Gastroesophageal sphincter (tissue), 4 donors: Measurements from ENCODE around the gene ARHGAP6. TPM values are rescaled to one million over a fixed set of nuclear protein-coding genes. Genes with fewer than 3 reads are reported as not detected.

Experiments used
- ATAC-seq: fragments of 150-250 bp; one replicate; pipeline ENCODE4 v1.9.1; 2016; ENCODE audit warnings: mild to moderate bottlenecking, moderate library complexity
- H3K27ac ChIP-seq, 4 donors: fragments of 200-600 bp; sonication (generic) in 3 of 4; 1 replicate in 3 of 4; 2 replicates in 1 of 4; pipeline ENCODE4 v1.5.1; 2016 to 2019
- H3K27me3 ChIP-seq: fragments of 200-600 bp; sonication (generic); one replicate; pipeline ENCODE4 v1.5.1; 2019
- H3K36me3 ChIP-seq, 2 donors: fragments of 200-600 bp; sonication (generic); one replicate each; pipeline ENCODE4 v1.5.1; 2019; ENCODE audit warnings: control low read depth in 1 of 2
- H3K4me1 ChIP-seq, 3 donors: fragments of 200-600 bp; sonication (generic); 1 replicate in 2 of 3; 2 replicates in 1 of 3; pipeline ENCODE4 v1.5.1; 2016 to 2019; ENCODE audit warnings: control low read depth in 2 of 3
- H3K4me3 ChIP-seq, 2 donors: fragments of 200-600 bp; sonication (generic); one replicate each; pipeline ENCODE4 v1.5.1; 2019; ENCODE audit warnings: mild to moderate bottlenecking in 1 of 2, moderate library complexity in 1 of 2
- H3K9me3 ChIP-seq, 3 donors: fragments of 200-600 bp; sonication (generic); one replicate each; pipeline ENCODE4 v1.5.1; 2017 to 2019; ENCODE audit warnings: control low read depth in 2 of 3
- EP300 ChIP-seq: sonication (generic); formaldehyde crosslinking; IDR thresholded peaks from one replicate; pipeline ENCODE4 v1.6.1; 2017; ENCODE audit warnings: antibody characterized with exemption, mild to moderate bottlenecking
- POLR2A ChIP-seq, 2 donors: fragments of 450-650 bp; IDR thresholded peaks; one replicate each; pipeline ENCODE4 v1.6.1; 2017; ENCODE audit warnings: antibody characterized with exemption in 2 of 2, mild to moderate bottlenecking in 2 of 2, moderate library complexity in 1 of 2
- POLR2AphosphoS5 ChIP-seq: sonication (generic); formaldehyde crosslinking; IDR thresholded peaks from one replicate; pipeline ENCODE4 v1.6.1; 2017; ENCODE audit warnings: antibody characterized with exemption
- WGBS, 2 donors: methylation state at CpG; one replicate each; pipeline ENCODE4 v1.1.5; 2018; ENCODE audit warnings: low coverage in 1 of 2; 5-methylcytosine and 5-hydroxymethylcytosine counted together
- total RNA-seq, 4 donors: library from RNA; depleted of rRNA; stranded (reverse); fragments of >200 nt; gene quantifications; one replicate each; pipeline ENCODE4 v1.1.0, GENCODE V29; 2016
- TF ChIP-seq, protein P1 (sequence below), 4 experiments: fragments of 200-600 bp in 2 of 4; fragments of 450-650 bp in 2 of 4; sonication (generic) in 1 of 4; IDR thresholded peaks; one replicate each; pipeline ENCODE4 v1.5.1; 2017 to 2019; ENCODE audit warnings: antibody characterized with exemption in 4 of 4, mild to moderate bottlenecking in 2 of 4, moderate library complexity in 2 of 4

Gene ARHGAP6
- total RNA-seq, 4 donors from 2014 or later, result 25.2 to 35.1 (median 31.8) TPM

DNA sequence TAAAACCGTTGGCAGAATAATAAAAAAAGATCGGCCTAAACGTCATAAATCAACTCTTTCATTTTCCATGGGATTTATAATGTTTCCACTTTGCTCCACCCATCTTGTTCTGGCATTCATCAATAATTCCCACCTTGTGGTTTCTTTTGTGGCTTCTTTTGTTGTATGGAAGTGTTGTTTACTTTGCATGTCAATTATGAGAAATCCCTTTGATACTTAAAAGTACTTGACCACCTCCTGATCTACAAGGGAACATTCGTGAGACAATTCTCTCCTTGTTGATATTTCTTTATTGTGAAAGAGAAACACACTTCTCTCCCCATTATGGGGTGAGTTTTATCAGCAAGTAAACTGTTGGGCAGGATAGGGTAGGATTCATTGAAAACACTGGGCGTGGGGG is 369.7 kb downstream of the ARHGAP6 start:
- H3K27ac ChIP-seq, result no peak overlapping the region
- ATAC-seq, result no peak
- TF ChIP-seq, protein P1, sequence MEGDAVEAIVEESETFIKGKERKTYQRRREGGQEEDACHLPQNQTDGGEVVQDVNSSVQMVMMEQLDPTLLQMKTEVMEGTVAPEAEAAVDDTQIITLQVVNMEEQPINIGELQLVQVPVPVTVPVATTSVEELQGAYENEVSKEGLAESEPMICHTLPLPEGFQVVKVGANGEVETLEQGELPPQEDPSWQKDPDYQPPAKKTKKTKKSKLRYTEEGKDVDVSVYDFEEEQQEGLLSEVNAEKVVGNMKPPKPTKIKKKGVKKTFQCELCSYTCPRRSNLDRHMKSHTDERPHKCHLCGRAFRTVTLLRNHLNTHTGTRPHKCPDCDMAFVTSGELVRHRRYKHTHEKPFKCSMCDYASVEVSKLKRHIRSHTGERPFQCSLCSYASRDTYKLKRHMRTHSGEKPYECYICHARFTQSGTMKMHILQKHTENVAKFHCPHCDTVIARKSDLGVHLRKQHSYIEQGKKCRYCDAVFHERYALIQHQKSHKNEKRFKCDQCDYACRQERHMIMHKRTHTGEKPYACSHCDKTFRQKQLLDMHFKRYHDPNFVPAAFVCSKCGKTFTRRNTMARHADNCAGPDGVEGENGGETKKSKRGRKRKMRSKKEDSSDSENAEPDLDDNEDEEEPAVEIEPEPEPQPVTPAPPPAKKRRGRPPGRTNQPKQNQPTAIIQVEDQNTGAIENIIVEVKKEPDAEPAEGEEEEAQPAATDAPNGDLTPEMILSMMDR (IDR thresholded peaks at IDR 0.05), result no peak
- TF ChIP-seq POLR2A (IDR thresholded peaks at IDR 0.05), result no peak
- TF ChIP-seq POLR2AphosphoS5, result no peak
- no peak for TF ChIP-seq EP300

GRCh38 chrX:11293113-11293512 is 372.6 kb downstream of the ARHGAP6 start, which contains the start of gene AMELX:
Gene AMELX (plus strand): TSS chrX:11293413. CDS start chrX:11294789, 1,376 bp downstream.
- ATAC-seq, result no peak
- WGBS, 2 donors, result 83 to 92% methylated on average over 1 to 2 of the region's 2 CpGs

More for the DNA sequence above, 369.7 kb downstream of the ARHGAP6 start:
- no peaks in the 10 kb centered on the region for H3K27me3 ChIP-seq
- no peaks in the 10 kb centered on the region for H3K9me3 ChIP-seq
- H3K4me3 ChIP-seq, result no peak overlapping the region
- WGBS, 2 donors, result 66 to 67% methylated on average over 4 to 5 of the region's 5 CpGs
- H3K4me1 ChIP-seq, result peaks cover 0 to 5% (median 0%) of the 10 kb centered on the region in 3 donors
- H3K36me3 ChIP-seq, result no peaks in the 10 kb centered on the region

DNA sequence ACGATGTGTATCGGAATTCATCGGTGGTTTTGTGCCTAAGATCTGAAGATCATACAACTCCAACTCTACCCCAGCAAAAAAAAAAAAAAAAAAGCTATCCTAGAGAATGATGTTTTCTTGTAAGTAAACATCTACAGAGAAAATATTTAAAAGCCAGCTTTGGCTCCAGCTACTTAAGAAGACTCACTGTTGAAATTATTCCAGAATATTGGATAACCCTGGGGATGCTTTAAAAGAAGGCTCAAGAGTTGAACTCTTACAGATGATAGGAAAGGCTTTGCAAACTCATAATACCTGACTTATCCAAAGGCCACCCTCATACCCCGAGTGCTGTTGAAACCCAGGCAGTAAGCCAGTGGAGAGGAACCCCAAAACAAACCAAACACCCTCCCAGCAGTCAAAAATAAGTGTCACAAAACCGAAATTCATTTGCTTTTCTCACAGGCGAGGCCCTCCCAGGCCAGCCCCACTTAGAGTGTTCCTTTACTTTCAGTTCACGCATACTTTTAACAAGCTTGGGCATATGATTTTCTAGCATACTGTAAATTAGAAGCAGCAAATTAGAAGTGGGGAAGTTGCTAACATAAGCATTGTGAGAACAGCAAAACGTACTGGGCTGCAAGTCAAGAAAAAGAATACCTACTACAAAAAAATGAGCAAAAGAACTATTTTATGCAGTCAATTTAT is 375.2 kb downstream of the ARHGAP6 start:
- TF ChIP-seq POLR2A (IDR thresholded peaks at IDR 0.05), result no peak
- TF ChIP-seq EP300, result no peak
- TF ChIP-seq, protein P1 (IDR thresholded peaks at IDR 0.05), result no peak
- no peak for TF ChIP-seq POLR2AphosphoS5
- Histone ChIP-seq H3K4me1 (no peaks in the 10 kb centered on the region), H3K9me3 (no peaks in the 10 kb centered on the region), H3K4me3 (no peak overlapping the region), H3K27me3 (no peaks in the 10 kb centered on the region), H3K36me3 (no peaks in the 10 kb centered on the region), H3K27ac (no peak overlapping the region)
- ATAC-seq, result no peak
- 79 to 93% methylated on average over 3 of the region's 8 CpGs for whole genome bisulfite sequencing, 2 donors

More at GRCh38 chrX:11293113-11293512, 372.6 kb downstream of the ARHGAP6 start, which contains the start of gene AMELX:
- H3K36me3 ChIP-seq, result no peaks in the 10 kb centered on the region
- H3K9me3 ChIP-seq, result no peaks in the 10 kb centered on the region
- H3K27ac ChIP-seq, result no peak within 1 kb of the TSS
- H3K27me3 ChIP-seq, result no peaks in the 10 kb centered on the region
- no peaks in the 10 kb centered on the region for H3K4me1 ChIP-seq
- no peak within 1 kb of the TSS for H3K4me3 ChIP-seq
- TF ChIP-seq POLR2A (IDR thresholded peaks at IDR 0.05), result no peak
- TF ChIP-seq, protein P1 (IDR thresholded peaks at IDR 0.05), result no peak
- no peak for TF ChIP-seq POLR2AphosphoS5
- no peak for TF ChIP-seq EP300

GRCh38 chrX:11287505-11287904 is 378.2 kb downstream of the ARHGAP6 start:
- no peak for ATAC-seq
- WGBS, 2 donors, result 50% methylated on average over 1 of the region's 1 CpG; no CpG with 5 or more reads in 1 of the 2 donors
- no peak overlapping the region for H3K4me3 ChIP-seq
- H3K27me3 ChIP-seq, result no peaks in the 10 kb centered on the region
- H3K4me1 ChIP-seq, result no peaks in the 10 kb centered on the region
- no peaks in the 10 kb centered on the region for H3K36me3 ChIP-seq
- no peak for TF ChIP-seq EP300
- no peak for TF ChIP-seq POLR2AphosphoS5
- TF ChIP-seq, protein P1 (IDR thresholded peaks at IDR 0.05), result no peak
- TF ChIP-seq POLR2A (IDR thresholded peaks at IDR 0.05), result no peak
- H3K27ac ChIP-seq, result no peak overlapping the region
- no peaks in the 10 kb centered on the region for H3K9me3 ChIP-seq

DNA sequence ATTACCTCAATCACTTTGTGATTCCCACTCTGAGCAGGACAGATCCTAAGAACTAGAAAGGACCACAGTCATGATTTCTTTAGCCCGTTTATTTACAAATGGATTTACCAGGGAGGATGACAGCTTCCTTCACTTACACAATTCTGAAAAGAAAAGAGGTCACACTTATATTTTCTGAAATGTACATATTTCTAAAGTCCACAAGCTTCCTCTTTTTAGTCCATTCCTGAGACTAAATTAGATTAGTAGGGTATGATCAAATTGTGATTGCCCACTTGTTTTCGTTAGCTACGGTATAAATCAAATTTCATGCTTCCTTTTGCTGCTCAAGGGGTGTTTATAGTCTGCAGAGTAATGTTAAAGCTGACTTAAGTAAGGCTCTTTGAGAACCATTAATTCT is 380.1 kb downstream of the ARHGAP6 start:
- no peak for ATAC-seq
- WGBS, 2 donors, result 72 to 83% methylated on average over 3 of the region's 3 CpGs

More for the DNA sequence above, 380.1 kb downstream of the ARHGAP6 start:
- TF ChIP-seq POLR2A (IDR thresholded peaks at IDR 0.05) (no peak), EP300 (no peak), POLR2AphosphoS5 (no peak)
- TF ChIP-seq, protein P1 (IDR thresholded peaks at IDR 0.05), result no peak
- H3K36me3 ChIP-seq, result no peaks in the 10 kb centered on the region
- no peaks in the 10 kb centered on the region for H3K4me1 ChIP-seq
- H3K4me3 ChIP-seq, result no peak overlapping the region
- H3K9me3 ChIP-seq, result no peaks in the 10 kb centered on the region
- H3K27ac ChIP-seq, result no peak overlapping the region
- no peaks in the 10 kb centered on the region for H3K27me3 ChIP-seq
